HepG2 (cell line): ENCODE measurements around the gene ANP32B. TPM values are rescaled to one million over a fixed set of nuclear protein-coding genes. Genes with fewer than 3 reads are reported as not detected.

Experiments used
- MXD1 ChIP-seq: sonication (generic); formaldehyde crosslinking; IDR thresholded peaks from 2 replicates; pipeline ENCODE4 v1.4.0; 2020; ENCODE audit warnings: mild to moderate bottlenecking, missing genetic modification reagents
- REPIN1 ChIP-seq: sonication (generic); formaldehyde crosslinking; IDR thresholded peaks from 2 replicates; pipeline ENCODE4 v1.8.0; 2022; ENCODE audit warnings: missing genetic modification reagents, low read depth, mild to moderate bottlenecking, borderline replicate concordance
- XRCC5 ChIP-seq: fragments of 200-400 bp; formaldehyde crosslinking; optimal IDR thresholded peaks from 2 replicates; pipeline ENCODE3; 2017; ENCODE audit warnings: mild to moderate bottlenecking, low read length
- ZNF605 ChIP-seq: sonication (generic); formaldehyde crosslinking; IDR thresholded peaks from 2 replicates; pipeline ENCODE4 v1.8.0; 2022; ENCODE audit warnings: mild to moderate bottlenecking, missing genetic modification reagents
- ZSCAN21 ChIP-seq: sonication (generic); formaldehyde crosslinking; IDR thresholded peaks from 2 replicates; pipeline ENCODE4 v1.8.0; 2022; ENCODE audit warnings: mild to moderate bottlenecking, missing genetic modification reagents, moderate library complexity, borderline replicate concordance
- polyA plus RNA-seq, 8 experiments: library from polyadenylated mRNA; depleted of rRNA in 3 of 8; stranded (reverse) in 7 of 8; unstranded in 1 of 8; fragments of >200 nt; fragmentation: Illumina TruSeq in 4 of 8; extraction: Trizol in 4 of 8; gene quantifications; 2 replicates each; pipeline versions ENCODE4 v1.2.1 to v1.2.3, GENCODE V29; 2011 to 2016; ENCODE audit warnings: low read depth in 4 of 8, missing spikeins in 1 of 8, mixed read lengths in 1 of 8; ENCODE audit not compliant: insufficient read depth in 1 of 8
- total RNA-seq, 5 experiments: library from RNA; depleted of rRNA; stranded (reverse); fragments of >200 nt; fragmentation: Illumina TruSeq; extraction: Trizol; gene quantifications; 2 replicates each; pipeline ENCODE4 v1.2.3, GENCODE V29; 2016; ENCODE audit warnings: low read depth in 1 of 5
- TF ChIP-seq, protein P1 (sequence below), 2 experiments: sonication (generic) in 1 of 2; formaldehyde crosslinking in 1 of 2; IDR thresholded peaks; 2 replicates each; pipeline versions ENCODE4 v1.4.0 to v1.6.1; 2018 to 2020; ENCODE audit warnings: missing genetic modification reagents in 2 of 2, borderline replicate concordance in 1 of 2, low read depth in 1 of 2, mild to moderate bottlenecking in 1 of 2, missing biosample characterization in 1 of 2
- TF ChIP-seq, protein P2 (sequence below), 2 experiments: fragments of 450-650 bp in 1 of 2; sonication (generic) in 1 of 2; formaldehyde crosslinking; IDR thresholded peaks; 2 replicates each; pipeline versions ENCODE4 v1.5.0 to v1.8.0; 2020 to 2022; ENCODE audit warnings: mild to moderate bottlenecking in 1 of 2, missing genetic modification reagents in 1 of 2
- TF ChIP-seq, protein P3 (sequence below): sonication (generic); formaldehyde crosslinking; IDR thresholded peaks from 2 replicates; pipeline ENCODE4 v1.4.0; 2020; ENCODE audit warnings: missing genetic modification reagents

ANP32B gene
- total and polyA plus RNA-seq, 2 of the 13 experiments (the other 11 are each of a cell fraction or from before 2014, with no cell fraction given), result 22.1 to 37.5 TPM

GRCh38 chr9:98034593-98035546 is 51.7 kb downstream of the ANP32B start (continued):
- TF ChIP-seq, protein P1, sequence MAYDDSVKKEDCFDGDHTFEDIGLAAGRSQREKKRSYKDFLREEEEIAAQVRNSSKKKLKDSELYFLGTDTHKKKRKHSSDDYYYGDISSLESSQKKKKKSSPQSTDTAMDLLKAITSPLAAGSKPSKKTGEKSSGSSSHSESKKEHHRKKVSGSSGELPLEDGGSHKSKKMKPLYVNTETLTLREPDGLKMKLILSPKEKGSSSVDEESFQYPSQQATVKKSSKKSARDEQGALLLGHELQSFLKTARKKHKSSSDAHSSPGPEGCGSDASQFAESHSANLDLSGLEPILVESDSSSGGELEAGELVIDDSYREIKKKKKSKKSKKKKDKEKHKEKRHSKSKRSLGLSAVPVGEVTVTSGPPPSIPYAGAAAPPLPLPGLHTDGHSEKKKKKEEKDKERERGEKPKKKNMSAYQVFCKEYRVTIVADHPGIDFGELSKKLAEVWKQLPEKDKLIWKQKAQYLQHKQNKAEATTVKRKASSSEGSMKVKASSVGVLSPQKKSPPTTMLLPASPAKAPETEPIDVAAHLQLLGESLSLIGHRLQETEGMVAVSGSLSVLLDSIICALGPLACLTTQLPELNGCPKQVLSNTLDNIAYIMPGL (CRISPR knock-in tag; IDR thresholded peaks at IDR 0.05; ENCODE audit: borderline replicate concordance in 1 of 2, low read depth in 1 of 2), result peak; percentile 55 to 63; a peak in 2 of 4 replicates
- no peak for TF ChIP-seq ZSCAN21 (CRISPR knock-in tag)
- TF ChIP-seq, protein P2, sequence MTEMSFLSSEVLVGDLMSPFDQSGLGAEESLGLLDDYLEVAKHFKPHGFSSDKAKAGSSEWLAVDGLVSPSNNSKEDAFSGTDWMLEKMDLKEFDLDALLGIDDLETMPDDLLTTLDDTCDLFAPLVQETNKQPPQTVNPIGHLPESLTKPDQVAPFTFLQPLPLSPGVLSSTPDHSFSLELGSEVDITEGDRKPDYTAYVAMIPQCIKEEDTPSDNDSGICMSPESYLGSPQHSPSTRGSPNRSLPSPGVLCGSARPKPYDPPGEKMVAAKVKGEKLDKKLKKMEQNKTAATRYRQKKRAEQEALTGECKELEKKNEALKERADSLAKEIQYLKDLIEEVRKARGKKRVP (CRISPR knock-in tag; IDR thresholded peaks at IDR 0.05), result no peak
- no peak for TF ChIP-seq ZNF605 (CRISPR knock-in tag)
- TF ChIP-seq XRCC5, result peak; percentile 35
- TF ChIP-seq, protein P3, sequence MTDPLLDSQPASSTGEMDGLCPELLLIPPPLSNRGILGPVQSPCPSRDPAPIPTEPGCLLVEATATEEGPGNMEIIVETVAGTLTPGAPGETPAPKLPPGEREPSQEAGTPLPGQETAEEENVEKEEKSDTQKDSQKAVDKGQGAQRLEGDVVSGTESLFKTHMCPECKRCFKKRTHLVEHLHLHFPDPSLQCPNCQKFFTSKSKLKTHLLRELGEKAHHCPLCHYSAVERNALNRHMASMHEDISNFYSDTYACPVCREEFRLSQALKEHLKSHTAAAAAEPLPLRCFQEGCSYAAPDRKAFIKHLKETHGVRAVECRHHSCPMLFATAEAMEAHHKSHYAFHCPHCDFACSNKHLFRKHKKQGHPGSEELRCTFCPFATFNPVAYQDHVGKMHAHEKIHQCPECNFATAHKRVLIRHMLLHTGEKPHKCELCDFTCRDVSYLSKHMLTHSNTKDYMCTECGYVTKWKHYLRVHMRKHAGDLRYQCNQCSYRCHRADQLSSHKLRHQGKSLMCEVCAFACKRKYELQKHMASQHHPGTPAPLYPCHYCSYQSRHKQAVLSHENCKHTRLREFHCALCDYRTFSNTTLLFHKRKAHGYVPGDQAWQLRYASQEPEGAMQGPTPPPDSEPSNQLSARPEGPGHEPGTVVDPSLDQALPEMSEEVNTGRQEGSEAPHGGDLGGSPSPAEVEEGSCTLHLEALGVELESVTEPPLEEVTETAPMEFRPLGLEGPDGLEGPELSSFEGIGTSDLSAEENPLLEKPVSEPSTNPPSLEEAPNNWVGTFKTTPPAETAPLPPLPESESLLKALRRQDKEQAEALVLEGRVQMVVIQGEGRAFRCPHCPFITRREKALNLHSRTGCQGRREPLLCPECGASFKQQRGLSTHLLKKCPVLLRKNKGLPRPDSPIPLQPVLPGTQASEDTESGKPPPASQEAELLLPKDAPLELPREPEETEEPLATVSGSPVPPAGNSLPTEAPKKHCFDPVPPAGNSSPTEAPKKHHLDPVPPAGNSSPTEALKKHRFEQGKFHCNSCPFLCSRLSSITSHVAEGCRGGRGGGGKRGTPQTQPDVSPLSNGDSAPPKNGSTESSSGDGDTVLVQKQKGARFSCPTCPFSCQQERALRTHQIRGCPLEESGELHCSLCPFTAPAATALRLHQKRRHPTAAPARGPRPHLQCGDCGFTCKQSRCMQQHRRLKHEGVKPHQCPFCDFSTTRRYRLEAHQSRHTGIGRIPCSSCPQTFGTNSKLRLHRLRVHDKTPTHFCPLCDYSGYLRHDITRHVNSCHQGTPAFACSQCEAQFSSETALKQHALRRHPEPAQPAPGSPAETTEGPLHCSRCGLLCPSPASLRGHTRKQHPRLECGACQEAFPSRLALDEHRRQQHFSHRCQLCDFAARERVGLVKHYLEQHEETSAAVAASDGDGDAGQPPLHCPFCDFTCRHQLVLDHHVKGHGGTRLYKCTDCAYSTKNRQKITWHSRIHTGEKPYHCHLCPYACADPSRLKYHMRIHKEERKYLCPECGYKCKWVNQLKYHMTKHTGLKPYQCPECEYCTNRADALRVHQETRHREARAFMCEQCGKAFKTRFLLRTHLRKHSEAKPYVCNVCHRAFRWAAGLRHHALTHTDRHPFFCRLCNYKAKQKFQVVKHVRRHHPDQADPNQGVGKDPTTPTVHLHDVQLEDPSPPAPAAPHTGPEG (CRISPR knock-in tag), result no peak
- TF ChIP-seq REPIN1 (CRISPR knock-in tag), result peak; percentile 46; the same call in 1 of the 2 replicates
- no peak for TF ChIP-seq MXD1 (CRISPR knock-in tag)
